GM18951 (cell line): ENCODE measurements around the gene VWC2L.

Experiments
- POLR2A ChIP-seq: IDR thresholded peaks from 4 replicates; pipeline ENCODE4 v1.6.1; 2011; ENCODE audit warnings: mild to moderate bottlenecking; ENCODE audit not compliant: insufficient read length, insufficient read depth; ENCODE audit errors: extremely low read depth
- in situ Hi-C: fragments of 300-500 bp; cut with MboI; formaldehyde crosslinking; loops from one replicate; pipeline ENCODE4 v1.12.0; 2022; ENCODE audit warnings: low sequenced_read_pairs, mixed read lengths, inconsistent platforms; ENCODE audit not compliant: unreplicated experiment

The VWC2L gene

GRCh38 chr2:214401580-214401979 lies 9.3 kb upstream of the VWC2L start:
- TF ChIP-seq POLR2A: no peak
- in situ Hi-C loops: no loop called here

GRCh38 chr2:214410128-214410775 lies 602 bp upstream of the VWC2L start:
- in situ Hi-C loops: no loop called here

GRCh38 chr2:214412679-214413078 lies 1.8 kb downstream of the VWC2L start:
- TF ChIP-seq POLR2A: no peak
- in situ Hi-C loops: no loop called here

More at GRCh38 chr2:214410128-214410775, 602 bp upstream of the VWC2L start:
- no peak for TF ChIP-seq POLR2A

- in situ Hi-C loops: no loop called here
- no peak for TF ChIP-seq POLR2A
These were observed 25.6 kb downstream of the VWC2L start for GRCh38 chr2:214436470-214436869.

GRCh38 chr2:214450118-214450894 lies 39.5 kb downstream of the VWC2L start:
- in situ Hi-C loops: no loop called here
- TF ChIP-seq POLR2A: no peak

GRCh38 chr2:214451516-214452275 lies 40.8 kb downstream of the VWC2L start:
- in situ Hi-C loops: no loop called here
- no peak for TF ChIP-seq POLR2A

GRCh38 chr2:214465363-214466146 lies 54.7 kb downstream of the VWC2L start:
- in situ Hi-C loops: no loop called here
- no peak for TF ChIP-seq POLR2A

GRCh38 chr2:214469728-214470127 lies 58.9 kb downstream of the VWC2L start:
- in situ Hi-C loops: no loop called here
- no peak for TF ChIP-seq POLR2A

GRCh38 chr2:214471382-214471781 lies 60.5 kb downstream of the VWC2L start:
- TF ChIP-seq POLR2A: no peak
- in situ Hi-C loops: no loop called here

GRCh38 chr2:214471990-214472389 lies 61.1 kb downstream of the VWC2L start:
- in situ Hi-C loops: no loop called here
- no peak for TF ChIP-seq POLR2A

- no peak for TF ChIP-seq POLR2A
- in situ Hi-C loops: no loop called here
These were observed 66.5 kb downstream of the VWC2L start for GRCh38 chr2:214477305-214477704.

GRCh38 chr2:214481204-214481603 lies 70.3 kb downstream of the VWC2L start:
- TF ChIP-seq POLR2A: no peak
- in situ Hi-C loops: no loop called here

GRCh38 chr2:214482728-214483127 lies 71.9 kb downstream of the VWC2L start:
- in situ Hi-C loops: no loop called here

More at GRCh38 chr2:214482728-214483127, 71.9 kb downstream of the VWC2L start:
- TF ChIP-seq POLR2A: no peak
